ENCODE results near the gene QKI.
"Not testable (repeated sequence)": the region's sequence is repeated elsewhere in the genome, so short reads cannot be mapped to it uniquely, and the experiment has no call there.

QKI gene

GRCh38 chr6:163474581-163474980 lies 60.1 kb downstream of the QKI start:
- DNase-seq (ENCODE audit: insufficient read length, low spot score) = no peak

GRCh38 chr6:163476946-163477345 lies 62.4 kb downstream of the QKI start:
- not testable (repeated sequence) for FAIRE-seq; DNase-seq (ENCODE audit: insufficient read length, low spot score)

More at GRCh38 chr6:163474581-163474980, 60.1 kb downstream of the QKI start:
- no peak for FAIRE-seq

- no peak for FAIRE-seq
- no peak for DNase-seq (ENCODE audit: insufficient read length, low spot score)
Measured at GRCh38 chr6:163483107-163483506, 68.6 kb downstream of the QKI start.

GRCh38 chr6:163485388-163485851 lies 70.9 kb downstream of the QKI start:
- DNase-seq (ENCODE audit: insufficient read length, low spot score) = no peak
- no peak for FAIRE-seq

- FAIRE-seq (no peak), DNase-seq (ENCODE audit: insufficient read length, low spot score) (no peak)
Measured at GRCh38 chr6:163486821-163487220, 72.3 kb downstream of the QKI start.

GRCh38 chr6:163487606-163488005 lies 73.1 kb downstream of the QKI start:
- DNase-seq (ENCODE audit: insufficient read length, low spot score) = no peak
- no peak for FAIRE-seq

- peak; percentile 3 for DNase-seq (ENCODE audit: insufficient read length, low spot score)
- peak; percentile 40 for FAIRE-seq
Measured at GRCh38 chr6:163489584-163489983, 75.1 kb downstream of the QKI start.

GRCh38 chr6:163490826-163491577 lies 76.5 kb downstream of the QKI start:
- no peak for FAIRE-seq

GRCh38 chr6:163491737-163492300 lies 77.3 kb downstream of the QKI start:
- DNase-seq (ENCODE audit: insufficient read length, low spot score) (no peak), FAIRE-seq (no peak)

More at GRCh38 chr6:163490826-163491577, 76.5 kb downstream of the QKI start:
- no peak for DNase-seq (ENCODE audit: insufficient read length, low spot score)

- FAIRE-seq (no peak), DNase-seq (ENCODE audit: insufficient read length, low spot score) (peak; percentile 5)
Measured at GRCh38 chr6:163494279-163494727, 79.8 kb downstream of the QKI start.

- no peak for FAIRE-seq
Measured at GRCh38 chr6:163496205-163496604, 81.7 kb downstream of the QKI start.

GRCh38 chr6:163500105-163500504 lies 85.6 kb downstream of the QKI start:
- FAIRE-seq (no peak), DNase-seq (ENCODE audit: insufficient read length, low spot score) (no peak)

More at GRCh38 chr6:163496205-163496604, 81.7 kb downstream of the QKI start:
- DNase-seq (ENCODE audit: insufficient read length, low spot score) = no peak

- DNase-seq (ENCODE audit: insufficient read length, low spot score) (no peak), FAIRE-seq (no peak)
Measured at GRCh38 chr6:163501026-163501425, 86.5 kb downstream of the QKI start.

GRCh38 chr6:163501439-163501838 lies 86.9 kb downstream of the QKI start:
- DNase-seq (ENCODE audit: insufficient read length, low spot score) (no peak), FAIRE-seq (no peak)

- no peak for FAIRE-seq
Measured at GRCh38 chr6:163504984-163505640, 90.6 kb downstream of the QKI start.

GRCh38 chr6:163507965-163508364 lies 93.4 kb downstream of the QKI start:
- DNase-seq (ENCODE audit: insufficient read length, low spot score) (no peak), FAIRE-seq (no peak)

More at GRCh38 chr6:163504984-163505640, 90.6 kb downstream of the QKI start:
- DNase-seq (ENCODE audit: insufficient read length, low spot score) = no peak

GRCh38 chr6:163513003-163513402 lies 98.5 kb downstream of the QKI start:
- no peak for DNase-seq (ENCODE audit: insufficient read length, low spot score)
- FAIRE-seq = no peak

GRCh38 chr6:163513570-163514166 lies 99.2 kb downstream of the QKI start:
- FAIRE-seq = no peak

GRCh38 chr6:163516908-163517307 lies 102.4 kb downstream of the QKI start:
- FAIRE-seq (no peak), DNase-seq (ENCODE audit: insufficient read length, low spot score) (no peak)

More at GRCh38 chr6:163513570-163514166, 99.2 kb downstream of the QKI start:
- no peak for DNase-seq (ENCODE audit: insufficient read length, low spot score)

GRCh38 chr6:163520956-163521355 lies 106.4 kb downstream of the QKI start:
- FAIRE-seq (no peak), DNase-seq (ENCODE audit: insufficient read length, low spot score) (no peak)

- no peak for DNase-seq (ENCODE audit: insufficient read length, low spot score)
- no peak for FAIRE-seq
Measured at GRCh38 chr6:163522033-163522432, 107.5 kb downstream of the QKI start.
